ENCODE measurements around the gene PRR33. TPM values are rescaled to one million over a fixed set of nuclear protein-coding genes. Genes with fewer than 3 reads are reported as not detected.

The PRR33 gene
- total RNA-seq, 1 donor from 2014 or later = not detected

GRCh38 chr11:1929621-1930461, 38.1 kb upstream of the PRR33 start:
- Mint-ChIP-seq H3K27me3 (ENCODE audit: unreplicated experiment) (peaks cover 5% of the 10 kb centered on the region), H3K4me1 (ENCODE audit: unreplicated experiment) (no peaks in the 10 kb centered on the region), H3K4me3 (ENCODE audit: unreplicated experiment) (no peak overlapping the region), H3K27ac (ENCODE audit: unreplicated experiment) (no peak overlapping the region), H3K9me3 (ENCODE audit: unreplicated experiment) (no peaks in the 10 kb centered on the region), H3K36me3 (ENCODE audit: low read depth, unreplicated experiment) (no peaks in the 10 kb centered on the region)
- DNase-seq (ENCODE audit: low spot score) = no peak
- TF ChIP-seq CTCF (IDR thresholded peaks at IDR 0.05; ENCODE audit: unreplicated experiment) = no peak

DNA sequence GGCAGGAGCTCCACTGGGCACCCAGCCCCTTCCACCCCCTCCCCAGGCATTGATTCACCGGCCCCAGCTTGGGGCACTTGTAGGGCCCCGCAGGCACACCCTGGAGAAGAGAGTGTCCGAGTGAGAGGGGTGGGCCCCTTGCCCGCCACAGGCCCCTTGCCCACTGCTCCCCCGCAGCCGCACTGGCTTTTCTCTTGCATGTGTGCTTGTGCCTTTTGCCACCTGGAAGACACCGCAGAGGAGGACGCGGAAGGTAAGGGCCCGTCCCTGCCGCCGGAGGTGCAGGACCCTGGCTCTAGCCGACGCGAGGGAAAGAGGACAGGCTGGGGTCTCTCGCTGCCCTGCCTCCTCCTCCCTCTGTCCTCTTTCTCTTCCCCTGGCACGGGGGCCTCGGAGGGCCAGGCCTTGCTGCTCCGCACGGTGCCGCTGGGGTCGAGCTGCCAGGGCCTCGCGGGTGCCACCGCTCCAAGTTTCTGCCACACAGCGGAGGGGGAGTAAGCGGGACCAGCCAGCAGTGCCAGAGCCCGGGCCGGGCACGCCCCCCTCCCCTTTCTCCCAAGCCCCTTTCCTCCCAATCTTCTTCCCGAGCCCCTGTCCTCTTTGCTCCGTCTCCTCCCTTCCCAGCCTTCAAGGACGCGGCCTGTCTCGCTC, 37.3 kb upstream of the PRR33 start:
- Mint-ChIP-seq H3K36me3 (ENCODE audit: low read depth, unreplicated experiment) (no peaks in the 10 kb centered on the region), H3K9me3 (ENCODE audit: unreplicated experiment) (no peaks in the 10 kb centered on the region), H3K4me3 (ENCODE audit: unreplicated experiment) (no peak overlapping the region), H3K4me1 (ENCODE audit: unreplicated experiment) (no peaks in the 10 kb centered on the region), H3K27ac (ENCODE audit: unreplicated experiment) (no peak overlapping the region), H3K27me3 (ENCODE audit: unreplicated experiment) (peaks cover 5% of the 10 kb centered on the region)
- DNase-seq (ENCODE audit: low spot score) = no peak
- TF ChIP-seq CTCF (IDR thresholded peaks at IDR 0.05; ENCODE audit: unreplicated experiment) = no peak

DNA sequence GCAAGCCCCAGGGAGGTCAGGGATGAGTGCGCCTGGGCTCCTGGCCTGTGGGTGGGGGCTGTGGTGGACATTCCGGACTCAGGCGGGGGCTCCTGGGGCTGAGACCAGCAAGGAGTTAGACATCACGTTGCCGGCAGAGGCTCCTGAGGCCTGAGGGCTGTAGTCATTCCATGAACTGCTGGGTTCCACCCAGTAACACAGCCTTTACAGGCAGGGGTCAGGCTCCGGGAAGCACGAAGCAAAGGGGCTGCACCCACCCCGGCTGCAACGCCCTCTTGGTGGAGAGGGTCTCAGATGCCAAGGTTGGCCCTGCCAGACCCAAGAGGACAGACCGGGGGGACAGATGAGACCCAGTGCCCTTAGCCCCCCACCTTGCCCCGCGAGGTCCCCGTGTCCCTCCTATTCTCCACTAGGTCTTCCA, 36.8 kb upstream of the PRR33 start:
- peaks cover 5% of the 10 kb centered on the region for H3K27me3 Mint-ChIP-seq (ENCODE audit: unreplicated experiment)
- DNase-seq (ENCODE audit: low spot score) = no peak
- no peak overlapping the region for H3K4me3 Mint-ChIP-seq (ENCODE audit: unreplicated experiment)
- no peaks in the 10 kb centered on the region for H3K9me3 Mint-ChIP-seq (ENCODE audit: unreplicated experiment)
- no peak for TF ChIP-seq CTCF (IDR thresholded peaks at IDR 0.05; ENCODE audit: unreplicated experiment)
- no peaks in the 10 kb centered on the region for H3K4me1 Mint-ChIP-seq (ENCODE audit: unreplicated experiment)
- no peaks in the 10 kb centered on the region for H3K36me3 Mint-ChIP-seq (ENCODE audit: low read depth, unreplicated experiment)
- H3K27ac Mint-ChIP-seq (ENCODE audit: unreplicated experiment) = no peak overlapping the region

DNA sequence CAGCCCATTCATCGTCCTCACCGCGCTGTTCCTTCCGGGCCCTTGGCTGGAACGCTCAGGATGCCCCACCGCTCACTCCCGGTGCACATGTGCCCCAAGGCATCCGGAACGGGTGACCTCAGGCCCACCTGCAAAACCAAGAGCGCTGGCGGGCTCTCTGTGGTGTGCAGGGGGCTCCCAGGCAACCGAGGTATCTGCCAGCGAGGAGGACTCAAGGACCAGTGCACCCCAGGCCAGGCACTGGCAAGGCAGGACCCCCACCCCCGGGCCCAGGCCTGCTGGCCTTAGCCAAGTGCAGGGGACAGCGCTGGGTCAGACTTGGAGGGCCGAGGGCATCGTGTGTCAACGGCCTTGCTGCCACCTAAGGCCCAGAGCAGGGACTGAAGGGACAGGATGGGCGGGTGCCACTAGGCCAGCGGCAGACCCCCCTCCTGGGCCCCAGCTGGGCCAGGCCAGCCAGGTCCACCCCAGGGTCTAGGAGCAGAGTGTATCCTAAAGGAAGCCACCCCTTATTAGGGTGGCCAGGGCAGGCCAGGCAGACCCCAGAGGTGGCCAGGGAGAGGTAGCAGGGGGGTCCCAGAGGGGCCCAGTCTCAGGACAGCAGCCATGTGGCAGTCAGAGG, 36.3 kb upstream of the PRR33 start:
- no peak for DNase-seq (ENCODE audit: low spot score)
- no peaks in the 10 kb centered on the region for H3K36me3 Mint-ChIP-seq (ENCODE audit: low read depth, unreplicated experiment)
- no peak overlapping the region for H3K4me3 Mint-ChIP-seq (ENCODE audit: unreplicated experiment)
- H3K27ac Mint-ChIP-seq (ENCODE audit: unreplicated experiment) = no peak overlapping the region
- H3K4me1 Mint-ChIP-seq (ENCODE audit: unreplicated experiment) = no peaks in the 10 kb centered on the region
- TF ChIP-seq CTCF (IDR thresholded peaks at IDR 0.05; ENCODE audit: unreplicated experiment) = no peak
- H3K9me3 Mint-ChIP-seq (ENCODE audit: unreplicated experiment) = no peaks in the 10 kb centered on the region
- peaks cover 6% of the 10 kb centered on the region for H3K27me3 Mint-ChIP-seq (ENCODE audit: unreplicated experiment)

Measured in endothelial cell (in vitro differentiated cells).